AG04450 (cell line): ENCODE results near the gene CLEC9A. TPM values are rescaled to one million over a fixed set of nuclear protein-coding genes. Genes with fewer than 3 reads are reported as not detected.

Experiments used
- CTCF ChIA-PET: fragments of 300-600, 350-600 bp; formaldehyde crosslinking; extraction: SDS; loops from one replicate; lab custom pipeline; 2022; ENCODE audit warnings: antibody characterized with exemption, inconsistent platforms; lab: Charles Lee
- POLR2A ChIA-PET: fragments of 350-600 bp; formaldehyde crosslinking; extraction: SDS; loops from one replicate; lab custom pipeline; 2021; ENCODE audit warnings: antibody characterized with exemption, inconsistent platforms; lab: Yijun Ruan, JAX
- DNase-seq: peaks from one replicate; pipeline ENCODE4 v3.0.0-alpha.2; 2011; ENCODE audit warnings: low read depth, low spot score
- H3K27ac ChIP-seq: one replicate; pipeline ENCODE4 v1.5.1; 2012; ENCODE audit warnings: low read depth, low read length, control low read depth
- H3K27me3 ChIP-seq: one replicate; pipeline ENCODE4 v1.6.0; 2012; ENCODE audit warnings: low read length; ENCODE audit not compliant: control insufficient read depth, insufficient read depth
- H3K4me3 ChIP-seq: 2 replicates; pipeline ENCODE4 v1.5.1; 2011; ENCODE audit warnings: mild to moderate bottlenecking, low read depth, low read length, control low read depth
- H3K9me3 ChIP-seq: 2 replicates; pipeline ENCODE4 v1.5.1; 2012; ENCODE audit warnings: low read length; ENCODE audit not compliant: control insufficient read depth, insufficient read depth
- CTCF ChIP-seq: IDR thresholded peaks from 2 replicates; pipeline ENCODE4 v1.5.1; 2011; ENCODE audit warnings: low read depth, low read length, control low read depth, inconsistent platforms
- polyA plus RNA-seq: library from polyadenylated mRNA; depleted of rRNA; stranded (reverse); fragments of >200 nt; gene quantifications from 2 replicates; pipeline ENCODE4 v1.2.3, GENCODE V29; 2011

The CLEC9A gene
- polyA plus RNA-seq, 1 experiment: not detected

GRCh38 chr12:10031771-10032175 lies 1.3 kb downstream of the CLEC9A start:
- Histone ChIP-seq H3K27me3 (no peaks in the 10 kb centered on the region), H3K4me3 (no peak overlapping the region), H3K27ac (peak overlapping the region; percentile 40), H3K9me3 (peaks cover 4% of the 10 kb centered on the region; the same call in 1 of the 2 replicates)
- ChIA-PET CTCF (interaction anchor here (1.4 to 2.7 kb wide), 3 partner anchors 22 to 281 kb away, joined by 6 to 15 read pairs (median 13); partner anchors contain the start of gene CLEC12B), POLR2A (interaction anchor here (0.8 to 1.2 kb wide), 2 partner anchors 22 to 181 kb away, joined by 3 to 6 read pairs; partner anchors contain the start of gene GABARAPL1)
- TF ChIP-seq CTCF: no peak
- peak; percentile 70 for DNase-seq

- ChIA-PET CTCF (interaction anchor here (0.5 to 3.1 kb wide), 14 partner anchors 9 to 202 kb away, joined by 3 to 39 read pairs (median 4); partner anchors contain the start of gene CLEC1A), POLR2A (no interaction called here)
- no peak for DNase-seq
- Histone ChIP-seq H3K27me3 (no peaks in the 10 kb centered on the region), H3K4me3 (no peak overlapping the region), H3K27ac (no peak overlapping the region), H3K9me3 (peaks cover 4% of the 10 kb centered on the region; the same call in 1 of the 2 replicates)
- TF ChIP-seq CTCF: peak; percentile 55
Observed at GRCh38 chr12:10033783-10034545, 3.5 kb downstream of the CLEC9A start.

- POLR2A ChIA-PET: no interaction called here
- CTCF ChIA-PET: interaction anchor here (0.7 to 1.4 kb wide), 4 partner anchors 8 to 292 kb away, joined by 3 to 5 read pairs (median 4); partner anchors contain the start of gene CLEC12B
- Histone ChIP-seq H3K9me3 (no peaks in the 10 kb centered on the region), H3K27ac (no peak overlapping the region), H3K4me3 (no peak overlapping the region), H3K27me3 (peaks cover 2% of the 10 kb centered on the region)
- no peak for TF ChIP-seq CTCF
- DNase-seq: no peak
Observed at GRCh38 chr12:10042167-10042566, 11.7 kb downstream of the CLEC9A start.

- CTCF ChIA-PET: no interaction called here
- no peak overlapping the region for H3K27ac ChIP-seq
- no peaks in the 10 kb centered on the region for H3K9me3 ChIP-seq
- no peak overlapping the region for H3K4me3 ChIP-seq
- POLR2A ChIA-PET: no interaction called here
- TF ChIP-seq CTCF: no peak
- no peak for DNase-seq
- H3K27me3 ChIP-seq: peaks cover 2% of the 10 kb centered on the region
Observed at GRCh38 chr12:10048526-10048925, 18.0 kb downstream of the CLEC9A start.
